ENCODE measurements around the gene LCP1. TPM values are rescaled to one million over a fixed set of nuclear protein-coding genes. Genes with fewer than 3 reads are reported as not detected.
"Not testable (repeated sequence)": the region's sequence is repeated elsewhere in the genome, so short reads cannot be mapped to it uniquely, and the experiment has no call there.

LCP1 gene
- total RNA-seq, 1 donor from 2014 or later, result 13.2 TPM

DNA sequence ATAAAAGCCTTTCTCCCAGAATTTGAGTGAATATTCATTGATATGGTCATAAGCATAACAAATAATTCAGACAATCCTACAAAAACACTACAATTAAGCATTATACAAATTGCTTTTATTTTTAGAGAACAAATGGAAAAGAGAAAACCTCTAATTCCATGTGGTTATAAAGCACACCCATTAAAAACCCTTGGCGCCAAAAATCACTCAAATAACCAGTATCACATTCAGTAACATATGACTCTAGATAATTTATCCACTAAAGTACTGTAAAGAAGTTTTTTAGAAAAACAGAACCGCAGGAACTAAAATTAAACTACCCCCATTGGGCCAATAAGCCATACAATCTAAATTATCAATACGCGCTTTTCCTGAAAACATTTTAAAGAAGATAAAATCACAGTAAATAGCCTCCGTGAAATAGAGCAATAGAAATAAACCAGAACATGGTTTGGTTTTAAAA is 569 bp downstream of the LCP1 start:
- no peak for DNase-seq (ENCODE audit: low spot score)

DNA sequence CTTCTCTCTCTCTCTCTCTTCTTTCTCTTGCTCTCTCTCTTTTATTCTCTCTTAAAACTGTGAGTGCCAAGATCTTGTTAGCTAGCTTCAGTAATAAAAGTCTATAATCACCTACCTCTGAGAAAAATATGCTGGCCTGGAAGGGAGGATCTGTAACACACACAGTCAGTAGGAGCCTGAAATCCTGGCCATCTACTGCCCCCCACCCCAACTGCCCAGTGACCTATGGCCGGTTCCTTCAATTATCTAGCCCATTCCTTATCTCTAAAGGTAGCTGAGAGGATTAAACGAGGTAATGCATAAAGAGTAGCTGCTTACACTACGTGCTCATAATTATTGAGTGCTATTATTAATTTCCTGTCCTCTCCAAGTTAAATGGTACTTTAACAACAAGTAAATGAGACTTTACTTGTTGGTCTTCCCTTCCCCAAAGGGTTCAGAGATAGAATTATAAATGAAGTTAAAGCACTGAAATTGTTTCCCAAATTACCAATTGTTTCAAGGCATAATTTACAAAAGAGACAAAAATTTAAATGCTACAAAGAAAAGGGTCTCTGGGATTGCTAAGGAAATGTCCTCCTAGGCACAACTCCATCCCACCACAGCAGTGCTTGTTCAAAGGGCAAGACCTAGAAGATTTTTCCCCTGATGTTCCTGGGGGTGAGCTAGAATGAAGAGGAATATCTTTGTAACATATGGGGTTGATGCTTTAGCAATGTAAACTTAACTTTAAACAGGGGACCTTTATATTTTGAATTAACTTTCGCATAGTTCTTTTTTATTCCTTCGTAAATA is 1.8 kb downstream of the LCP1 start:
- no peak for DNase-seq (ENCODE audit: low spot score)

DNA sequence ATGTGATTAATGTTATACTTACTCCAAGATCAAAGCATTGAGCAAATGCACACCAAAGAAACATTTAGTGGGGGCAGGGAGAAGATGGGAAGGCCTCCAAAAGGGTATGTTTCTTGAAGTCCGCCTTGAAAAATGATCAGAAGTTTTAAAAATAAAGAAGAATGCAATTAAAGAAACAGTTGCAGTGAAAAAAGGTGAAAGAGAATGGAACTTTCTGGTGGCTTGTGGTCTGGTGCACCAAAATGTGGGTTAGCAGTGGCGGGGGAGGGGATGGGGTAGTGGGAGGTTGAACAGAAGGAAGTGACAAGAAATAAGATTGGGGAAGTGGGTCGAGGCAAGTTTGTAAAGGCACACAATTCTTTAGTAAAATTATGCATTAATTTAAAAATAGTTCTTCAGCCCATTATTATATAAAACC is 2.5 kb downstream of the LCP1 start:
- DNase-seq (ENCODE audit: low spot score), result no peak

DNA sequence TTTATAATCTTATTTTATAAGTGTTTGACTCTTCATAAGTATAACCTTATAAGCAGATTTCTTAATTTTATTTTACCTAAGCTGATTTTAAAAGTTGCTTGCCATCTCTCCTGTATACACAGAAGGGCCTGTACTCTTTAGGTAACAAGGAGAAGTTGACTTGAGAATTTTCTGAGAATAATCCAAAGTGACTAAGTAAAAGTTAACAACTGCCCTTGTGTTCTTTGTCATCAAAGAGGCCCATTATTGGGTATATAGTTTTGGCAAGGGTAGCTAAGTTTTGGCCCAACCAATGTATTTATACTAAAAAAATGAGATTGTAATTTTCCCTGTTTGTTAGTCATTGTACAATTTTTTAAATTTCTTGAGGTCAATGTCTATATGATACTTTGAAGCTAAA is 3.2 kb downstream of the LCP1 start:
- DNase-seq (ENCODE audit: low spot score), result no peak

DNA sequence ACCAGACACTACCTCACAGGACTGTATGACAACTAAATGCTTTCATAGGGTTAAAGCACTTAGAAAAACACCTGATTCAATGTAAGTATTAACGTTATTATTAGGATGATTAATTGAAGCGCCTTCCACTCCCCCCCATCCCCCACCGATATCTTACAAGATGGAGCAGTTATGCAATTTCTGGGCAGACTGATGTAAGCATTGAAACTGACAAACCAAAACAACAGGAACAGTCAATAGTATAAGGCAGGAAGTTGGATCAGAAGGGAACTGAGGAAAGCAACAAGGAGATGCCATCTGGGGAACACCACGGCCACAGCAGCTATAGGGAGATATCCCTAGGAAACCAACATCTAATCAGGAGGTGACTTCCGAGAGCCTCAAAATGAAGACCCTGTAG is 3.8 kb downstream of the LCP1 start:
- no peak for DNase-seq (ENCODE audit: low spot score)

DNA sequence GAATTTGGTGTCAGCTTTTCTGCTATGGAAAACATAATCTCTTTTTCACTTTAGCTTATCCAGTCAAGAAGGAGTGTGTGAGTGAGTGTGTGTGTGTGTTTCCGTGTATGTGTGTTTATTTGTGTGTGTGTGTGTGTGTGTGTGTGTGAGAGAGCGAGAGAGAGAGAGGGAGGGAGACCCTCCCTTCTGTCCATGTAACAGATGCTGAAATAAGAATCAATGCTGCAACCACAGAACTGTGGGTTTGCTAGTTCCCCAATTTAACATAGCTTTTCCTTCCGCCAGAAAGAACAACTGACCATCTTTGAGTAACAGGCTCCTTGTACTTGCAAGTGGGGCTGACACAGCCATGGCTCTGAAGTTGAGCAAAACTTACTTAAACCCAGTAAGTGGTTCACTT is 5.2 kb downstream of the LCP1 start:
- peak; percentile 47 for DNase-seq (ENCODE audit: low spot score)

DNA sequence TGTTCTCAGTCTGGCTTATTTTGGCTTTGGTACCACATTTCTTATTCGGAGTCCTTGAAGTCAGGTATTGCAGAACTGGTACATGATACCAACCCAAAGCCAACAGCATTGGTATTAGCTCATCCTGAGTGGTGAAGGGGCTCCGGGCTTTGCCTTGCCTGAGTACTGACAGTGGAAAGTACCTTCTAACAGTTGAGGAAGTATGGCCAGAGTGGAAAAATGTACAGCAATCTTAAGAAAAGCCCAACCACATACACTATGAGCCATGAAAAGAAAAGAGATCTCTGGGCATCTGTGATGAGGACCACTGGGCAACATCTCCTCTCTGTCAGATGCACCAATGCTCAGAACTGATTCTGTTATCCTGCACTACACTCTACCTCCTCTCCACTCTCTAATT is 8.3 kb downstream of the LCP1 start:
- DNase-seq (ENCODE audit: low spot score), result no peak

DNA sequence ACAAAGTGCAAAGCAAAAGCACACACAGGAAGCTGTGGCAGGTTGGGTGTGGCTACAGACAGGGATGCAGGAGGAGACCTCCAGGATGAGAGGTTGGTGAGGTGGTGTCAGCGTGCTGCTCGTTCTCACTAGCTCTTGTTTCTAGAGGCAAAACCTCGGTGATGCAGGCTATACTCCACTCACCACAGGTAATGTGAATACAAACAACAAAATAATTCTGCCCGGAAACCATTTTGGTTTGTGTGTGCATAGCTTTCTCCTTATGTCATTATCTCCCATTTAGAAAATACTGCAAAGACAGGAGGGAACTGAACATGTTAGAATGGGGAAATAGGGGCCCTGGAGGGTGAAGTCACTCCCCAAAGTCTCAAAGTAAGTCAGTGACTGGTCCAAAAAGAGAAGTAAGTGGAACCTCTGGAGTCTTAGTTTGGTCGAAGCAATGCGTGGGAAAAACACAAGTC is 9.4 kb downstream of the LCP1 start:
- DNase-seq (ENCODE audit: low spot score), result peak; percentile 31

DNA sequence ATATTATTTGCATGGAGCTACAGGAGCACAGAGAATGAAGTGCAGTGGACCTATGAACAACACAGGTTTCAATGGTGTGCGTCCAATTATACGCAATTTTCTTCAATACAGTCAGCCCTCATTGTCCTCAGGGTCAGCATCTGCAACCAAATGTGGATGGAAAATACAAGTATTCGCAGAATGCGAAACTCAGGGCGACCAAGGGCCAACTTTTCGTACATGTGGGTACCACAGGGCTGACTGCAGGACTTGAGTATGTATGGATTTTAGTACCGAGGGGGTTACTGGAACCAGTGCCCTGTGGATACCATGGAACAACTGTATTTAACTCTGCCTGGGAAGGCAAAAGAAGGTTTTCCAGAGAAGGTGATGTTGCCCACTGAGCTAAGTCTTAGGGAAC is 10.2 kb downstream of the LCP1 start:
- DNase-seq (ENCODE audit: low spot score), result no peak

DNA sequence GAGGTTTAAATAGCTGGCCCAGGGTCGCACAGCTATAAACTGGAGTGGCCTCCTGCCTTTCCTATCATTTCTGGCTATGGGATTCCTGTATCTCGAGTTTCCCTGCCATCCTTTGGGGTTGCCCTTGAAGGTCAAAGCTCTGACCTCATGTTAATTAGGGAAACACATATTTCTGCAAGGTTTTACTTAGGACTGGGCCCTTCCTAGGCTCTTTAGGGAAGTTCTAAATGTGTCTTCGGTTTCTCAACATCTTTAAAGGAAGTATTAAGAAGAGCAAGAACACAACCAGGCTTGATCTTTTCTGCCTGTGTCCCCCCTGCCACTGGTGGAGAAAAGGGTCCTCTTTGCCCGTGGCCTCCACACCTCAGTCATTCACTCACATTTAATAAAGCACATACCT is 10.8 kb downstream of the LCP1 start:
- no peak for DNase-seq (ENCODE audit: low spot score)

DNA sequence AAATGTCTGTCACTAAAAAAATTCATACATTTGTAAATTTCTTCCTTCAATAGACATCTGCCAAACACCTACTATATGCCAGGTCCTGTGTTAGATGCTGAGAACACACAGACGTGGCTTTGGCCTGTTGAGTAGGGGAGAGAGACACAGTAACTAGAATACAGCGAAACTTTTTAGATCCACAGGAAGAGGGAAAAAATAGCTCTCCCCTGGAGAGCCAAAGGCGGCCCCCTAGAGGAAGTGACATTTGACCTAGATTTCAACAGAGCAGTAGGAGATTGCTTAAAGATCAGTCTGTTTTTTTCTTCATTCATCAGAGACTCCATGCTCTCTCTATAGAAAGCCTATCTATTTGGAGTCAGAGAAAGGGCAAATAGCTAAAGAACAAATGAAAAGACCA is 11.3 kb downstream of the LCP1 start:
- peak; percentile 27 for DNase-seq (ENCODE audit: low spot score)

DNA sequence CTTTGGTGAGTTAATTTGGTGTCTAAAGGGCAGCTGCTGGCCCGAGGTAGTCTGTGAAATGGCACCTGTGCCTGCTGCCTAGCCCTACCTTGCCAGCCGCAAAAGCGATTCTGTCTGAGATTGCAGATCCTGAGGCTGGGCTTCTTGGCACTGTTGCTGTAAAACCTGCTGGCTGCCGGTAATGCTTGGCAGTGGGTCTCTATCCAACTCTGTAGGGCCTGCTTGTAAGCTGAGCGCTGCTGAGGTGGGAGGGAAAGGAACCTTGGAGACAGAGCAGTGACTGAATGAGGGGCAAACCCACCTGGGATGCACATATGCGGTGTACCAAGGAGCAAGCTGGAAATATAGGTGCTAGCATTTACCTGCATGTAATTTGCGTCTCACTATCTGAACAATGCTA is 11.7 kb downstream of the LCP1 start:
- DNase-seq (ENCODE audit: low spot score), result no peak

DNA sequence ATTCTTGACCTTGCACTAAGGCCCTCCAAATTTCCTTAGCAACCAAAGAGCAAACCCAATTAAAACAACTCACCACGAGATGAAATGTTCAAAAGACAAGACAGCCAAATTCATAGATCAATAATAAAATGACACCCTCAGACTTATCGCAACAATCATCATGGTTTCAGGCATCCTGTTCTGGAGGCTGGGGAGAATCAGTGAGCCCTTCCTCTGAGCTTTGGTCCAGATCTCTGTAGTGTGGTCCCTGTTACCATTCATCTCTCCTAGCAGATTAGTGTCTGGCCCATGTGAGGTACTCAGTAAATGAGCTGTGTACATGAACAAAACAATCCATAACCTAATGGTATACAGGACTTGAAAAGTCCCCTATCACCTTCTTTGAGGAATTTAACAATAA is 12.2 kb downstream of the LCP1 start:
- DNase-seq (ENCODE audit: low spot score), result no peak

DNA sequence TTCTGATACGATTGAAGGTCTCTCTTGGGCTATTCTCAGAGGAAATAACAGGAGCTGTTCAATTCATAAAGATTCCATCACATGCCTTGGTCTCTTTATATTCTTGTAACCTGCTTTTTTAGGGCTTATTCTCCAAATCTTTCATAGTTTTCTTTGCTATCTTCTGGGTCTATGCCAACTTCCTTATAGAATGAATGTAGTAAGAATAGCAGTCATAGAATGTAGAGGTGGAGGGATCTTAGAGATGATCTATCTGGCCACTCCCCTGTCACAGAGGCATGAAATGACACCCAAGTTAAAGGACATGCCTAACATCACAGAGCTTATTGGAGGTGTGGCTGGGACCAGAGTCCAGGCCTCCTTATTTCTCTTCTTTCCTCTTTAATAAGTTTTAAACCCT is 13.2 kb downstream of the LCP1 start:
- DNase-seq (ENCODE audit: low spot score), result no peak

DNA sequence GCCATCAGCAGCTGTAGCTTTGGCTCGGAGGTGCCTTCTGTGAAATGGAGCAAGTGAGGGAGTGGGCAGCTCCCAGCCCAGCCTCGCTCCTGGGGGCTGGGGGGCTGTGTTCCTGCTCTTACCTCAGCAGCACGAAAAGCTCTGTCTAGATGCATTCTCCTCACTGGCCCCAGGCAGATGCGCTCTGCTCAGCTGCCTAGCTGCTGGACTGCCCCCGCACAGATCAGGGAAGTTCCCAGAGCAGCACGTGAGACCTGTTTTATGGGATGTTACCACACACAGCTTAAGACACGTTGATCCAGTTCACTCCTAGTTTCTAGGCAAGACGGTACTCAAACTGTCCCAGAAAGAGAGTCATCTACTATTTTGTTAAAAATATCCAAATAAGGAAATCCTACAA is 13.6 kb downstream of the LCP1 start:
- peak; percentile 71 for DNase-seq (ENCODE audit: low spot score)

DNA sequence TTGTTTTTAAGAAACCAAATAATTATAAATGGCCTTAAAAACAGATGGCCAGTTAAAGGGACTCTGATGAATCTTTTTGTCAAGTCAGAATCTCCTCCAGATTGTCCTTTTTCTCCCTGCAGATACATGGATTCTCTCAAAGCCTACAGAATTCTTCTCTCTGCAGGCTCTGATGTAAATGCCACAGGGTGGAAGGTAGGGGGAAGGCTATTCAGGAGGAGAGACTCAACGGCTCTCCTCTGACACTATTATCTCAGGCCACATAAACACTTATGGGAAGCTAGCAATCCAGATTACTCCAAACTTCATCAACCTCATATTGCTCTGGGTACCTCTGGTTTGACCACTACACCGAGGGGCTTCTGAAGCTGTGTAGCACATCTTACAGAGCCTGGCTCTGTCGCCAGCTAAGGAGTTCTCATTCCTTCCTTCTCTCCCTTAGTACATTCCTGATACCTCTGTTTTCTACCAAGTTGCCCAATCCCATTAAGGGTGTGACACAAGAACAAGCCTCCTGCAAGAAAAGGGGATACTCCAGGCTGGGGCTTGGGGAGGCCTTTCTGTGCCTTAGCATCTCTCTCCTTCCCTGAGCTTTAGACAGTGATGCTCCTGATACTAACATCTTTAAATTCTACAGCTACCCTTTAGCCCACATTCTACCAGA is 14.9 kb downstream of the LCP1 start:
- DNase-seq (ENCODE audit: low spot score), result no peak

DNA sequence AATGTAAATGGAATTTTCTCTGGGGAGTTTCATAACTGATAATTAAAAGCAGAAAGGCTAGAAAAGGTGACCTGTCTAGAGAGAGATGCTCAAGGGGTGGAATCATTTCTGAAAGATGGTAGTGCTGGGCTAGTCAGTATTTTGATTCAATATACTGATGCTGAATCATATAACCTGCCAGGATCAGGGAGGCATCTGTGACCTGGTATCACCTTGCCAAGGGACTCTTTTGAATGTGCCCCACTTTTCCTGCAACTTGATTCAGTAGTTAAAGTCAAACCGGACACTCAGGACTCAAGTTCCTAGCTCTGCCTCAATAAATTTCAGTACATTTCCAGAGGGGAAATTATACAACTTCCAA is 15.8 kb downstream of the LCP1 start:
- no peak for DNase-seq (ENCODE audit: low spot score)

DNA sequence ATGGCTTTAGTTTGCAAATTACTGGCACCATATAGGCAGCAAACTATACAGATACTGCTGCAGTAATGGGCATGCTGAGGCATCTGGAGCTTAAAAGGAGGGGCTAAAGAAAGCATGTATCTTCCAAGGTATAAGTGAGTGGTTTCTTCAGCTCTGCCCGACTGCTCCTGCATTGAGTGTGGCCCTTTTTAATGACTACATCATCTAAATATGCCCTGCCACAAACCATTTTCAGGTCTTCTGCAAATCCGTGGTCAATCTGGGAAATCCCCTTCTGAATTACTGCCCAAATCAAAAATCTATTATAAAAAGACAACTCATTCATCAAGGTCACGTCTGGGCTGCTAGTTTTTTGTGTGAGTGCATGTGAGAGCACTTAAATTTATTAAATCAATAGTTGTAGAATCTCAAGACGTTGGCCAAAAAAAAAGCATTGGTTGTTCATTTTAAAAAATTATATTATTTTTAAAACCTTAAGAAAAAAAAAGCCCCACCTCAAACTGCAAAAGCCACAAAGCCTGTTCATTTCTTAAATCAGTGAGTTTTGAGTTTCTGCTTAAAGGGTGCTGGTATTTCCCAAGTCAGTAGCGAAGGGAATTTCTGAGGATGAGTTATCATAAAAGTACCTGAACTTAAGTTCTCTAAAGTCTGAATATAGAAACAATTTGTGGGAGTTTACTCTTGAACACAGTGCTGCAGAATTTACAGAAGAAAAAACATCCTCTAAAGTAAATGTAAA is 16.3 kb downstream of the LCP1 start:
- no peak for DNase-seq (ENCODE audit: low spot score)

DNA sequence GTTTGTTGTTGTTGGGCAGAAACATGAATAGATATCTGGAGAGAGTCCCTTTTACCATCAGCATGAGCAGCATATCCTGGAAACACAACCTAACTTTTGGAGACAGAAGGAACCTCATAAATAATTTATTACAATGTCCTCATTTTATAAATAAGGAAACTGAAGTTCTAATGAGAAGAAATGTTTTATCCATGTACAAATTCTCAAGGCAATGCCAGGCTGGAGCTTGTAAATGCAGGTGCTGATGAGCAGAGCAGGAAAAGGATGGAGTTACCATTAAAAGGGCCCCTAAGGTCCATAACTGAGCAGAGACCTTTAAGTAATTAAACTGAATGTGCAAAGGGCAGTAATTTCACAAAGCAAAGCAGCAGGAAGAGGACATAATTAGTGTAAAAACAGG is 17.3 kb downstream of the LCP1 start:
- DNase-seq (ENCODE audit: low spot score), result no peak

DNA sequence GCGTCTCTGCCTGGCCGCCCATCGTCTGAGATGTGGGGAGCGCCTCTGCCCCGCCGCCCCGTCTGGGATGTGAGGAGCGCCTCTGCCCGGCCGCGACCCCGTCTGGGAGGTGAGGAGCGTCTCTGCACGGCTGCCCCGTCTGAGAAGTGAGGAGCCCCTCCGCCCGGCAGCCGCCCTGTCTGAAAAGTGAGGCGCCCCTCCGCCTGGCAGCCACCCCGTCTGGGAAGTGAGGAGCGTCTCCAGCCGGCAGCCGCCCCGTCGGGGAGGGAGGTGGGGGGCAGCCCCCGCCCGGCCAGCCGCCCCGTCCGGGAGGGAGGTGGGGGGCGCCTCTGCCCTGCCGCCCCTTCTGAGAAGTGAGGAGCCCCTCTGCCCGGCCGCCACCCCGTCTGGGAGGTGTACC is 19.2 kb downstream of the LCP1 start:
- DNase-seq (ENCODE audit: low spot score), result not testable (repeated sequence)

DNA sequence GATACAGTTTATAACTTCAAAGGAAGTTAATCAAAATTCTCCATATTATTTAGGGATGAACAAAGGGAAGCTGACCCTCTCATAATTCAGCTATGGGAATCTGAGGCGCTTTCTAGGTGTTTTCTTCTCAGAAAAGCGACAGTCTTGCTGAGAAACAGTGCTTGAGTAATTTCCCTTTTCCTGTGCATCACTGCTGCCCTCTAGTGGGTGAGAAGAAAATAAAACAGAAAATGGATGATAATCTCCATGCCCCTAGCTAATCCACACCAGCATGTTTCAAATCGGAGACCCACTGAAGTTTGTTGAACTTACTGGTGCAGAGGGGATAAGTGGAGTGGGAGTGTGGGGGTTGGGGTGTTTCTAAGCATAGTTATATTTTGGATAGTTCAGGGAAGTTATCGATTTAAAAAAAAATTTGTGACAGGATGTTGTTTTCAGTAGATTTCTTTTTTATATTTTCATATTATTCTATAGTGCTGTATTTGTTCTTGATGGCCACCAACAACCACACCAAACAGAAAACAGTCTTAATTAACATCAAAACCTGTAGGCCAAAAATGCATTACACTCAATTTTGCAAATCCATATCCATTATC is 21.4 kb downstream of the LCP1 start:
- peak; percentile 44 for DNase-seq (ENCODE audit: low spot score)

DNA sequence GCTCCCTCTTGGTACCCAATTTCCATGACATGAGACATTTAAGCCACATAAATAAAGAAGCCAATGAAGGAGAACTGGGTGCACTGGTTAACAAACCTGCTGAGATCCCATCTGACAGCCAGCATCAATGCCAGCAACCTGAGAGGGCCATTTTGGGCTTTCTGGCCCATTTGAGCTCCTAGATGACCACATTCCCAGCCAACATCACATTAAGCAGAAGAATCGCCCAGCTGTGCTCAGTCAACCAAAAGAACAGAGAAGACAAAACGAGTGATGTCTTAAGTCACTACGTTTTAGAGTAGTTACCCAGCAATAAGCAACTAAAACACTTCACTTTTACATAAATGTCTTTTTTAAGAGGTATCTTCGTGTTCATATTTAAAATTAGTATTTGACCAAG is 21.9 kb downstream of the LCP1 start:
- no peak for DNase-seq (ENCODE audit: low spot score)
